Muscle of arm (tissue), 12 donors: ENCODE data around the gene TFDP1. TPM values are rescaled to one million over a fixed set of nuclear protein-coding genes. Genes with fewer than 3 reads are reported as not detected.
"Not testable (repeated sequence)": the region's sequence is repeated elsewhere in the genome, so short reads cannot be mapped to it uniquely, and the experiment has no call there.

Experiments used
- DNase-seq: peaks from one replicate; pipeline ENCODE4 v3.0.0-alpha.2; 2013
- polyA plus RNA-seq, 12 donors: library from polyadenylated mRNA; unstranded; fragments of 120-200 nt; gene quantifications; one replicate each; pipeline ENCODE4 v1.2.1, GENCODE V29; 2013; ENCODE audit not compliant: insufficient read length in 12 of 12

TFDP1 gene
- polyA plus RNA-seq, 12 donors, result 46.7 to 69.4 (median 59.0) TPM; not detected in 1

GRCh38 chr13:113613789-113614379 is 29.3 kb downstream of the TFDP1 start:
- DNase-seq, result no peak

- no peak for DNase-seq
These were observed 31.8 kb downstream of the TFDP1 start for GRCh38 chr13:113616281-113616906.

GRCh38 chr13:113616991-113617749 is 32.6 kb downstream of the TFDP1 start:
- DNase-seq, result no peak

GRCh38 chr13:113617961-113618360 is 33.4 kb downstream of the TFDP1 start:
- DNase-seq, result no peak

GRCh38 chr13:113618455-113618854 is 33.9 kb downstream of the TFDP1 start:
- DNase-seq, result no peak

- no peak for DNase-seq
These were observed 35.7 kb downstream of the TFDP1 start for GRCh38 chr13:113620036-113620796.

GRCh38 chr13:113621046-113621445 is 36.5 kb downstream of the TFDP1 start:
- DNase-seq, result no peak

GRCh38 chr13:113621498-113621897 is 36.9 kb downstream of the TFDP1 start:
- DNase-seq, result not testable (repeated sequence)

- not testable (repeated sequence) for DNase-seq
These were observed 37.5 kb downstream of the TFDP1 start for GRCh38 chr13:113621986-113622550.

- no peak for DNase-seq
These were observed 38.4 kb downstream of the TFDP1 start for GRCh38 chr13:113622791-113623490.

GRCh38 chr13:113623491-113624234 is 39.1 kb downstream of the TFDP1 start:
- DNase-seq, result no peak

- no peak for DNase-seq
These were observed 39.7 kb downstream of the TFDP1 start for GRCh38 chr13:113624235-113624587.

- DNase-seq, result not testable (repeated sequence)
These were observed 40.2 kb downstream of the TFDP1 start for GRCh38 chr13:113624640-113625304.

GRCh38 chr13:113625965-113626721 is 41.6 kb downstream of the TFDP1 start:
- no peak for DNase-seq

GRCh38 chr13:113627136-113627535 is 42.6 kb downstream of the TFDP1 start:
- no peak for DNase-seq

GRCh38 chr13:113628291-113629270 is 44.0 kb downstream of the TFDP1 start:
- DNase-seq, result no peak

GRCh38 chr13:113629866-113630265 is 45.3 kb downstream of the TFDP1 start:
- DNase-seq, result no peak

GRCh38 chr13:113630296-113630695 is 45.7 kb downstream of the TFDP1 start:
- DNase-seq, result no peak
